GM21381 (cell line): ENCODE results near the gene ELOVL2.

Experiments
- ATAC-seq: cut with Tn5 transposase; IDR thresholded peaks from one replicate; pipeline ENCODE4 v1.9.1; 2021; ENCODE audit warnings: mild to moderate bottlenecking, moderate library complexity; ENCODE audit not compliant: unreplicated experiment

ELOVL2 gene

GRCh38 chr6:11062083-11062482 is 18.0 kb upstream of the ELOVL2 start:
- no peak for ATAC-seq

DNA sequence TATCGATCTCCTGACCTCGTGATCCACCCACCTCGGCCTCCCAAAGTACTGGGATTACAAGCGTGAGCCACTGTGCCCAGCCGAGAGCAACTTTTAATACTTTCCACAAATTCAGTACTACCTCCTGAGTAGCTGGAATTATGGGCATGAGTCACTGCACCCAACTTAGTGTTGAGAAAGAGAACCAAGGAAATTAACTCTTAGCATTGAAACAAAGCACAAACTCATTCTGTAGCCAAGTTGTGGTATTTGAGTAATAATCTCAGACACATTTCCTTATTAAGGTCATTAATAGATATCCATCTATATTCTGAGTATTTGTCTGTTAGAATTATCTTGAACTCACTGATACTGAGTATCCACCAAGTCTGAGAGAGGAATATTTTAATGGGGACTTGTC is 14.3 kb upstream of the ELOVL2 start:
- no peak for ATAC-seq

- ATAC-seq = no peak
Observed at GRCh38 chr6:11056871-11057270, 12.8 kb upstream of the ELOVL2 start.

GRCh38 chr6:11055127-11055627 is 11.1 kb upstream of the ELOVL2 start:
- ATAC-seq = no peak

- ATAC-seq = no peak
Observed at GRCh38 chr6:11054722-11055121, 10.6 kb upstream of the ELOVL2 start.

DNA sequence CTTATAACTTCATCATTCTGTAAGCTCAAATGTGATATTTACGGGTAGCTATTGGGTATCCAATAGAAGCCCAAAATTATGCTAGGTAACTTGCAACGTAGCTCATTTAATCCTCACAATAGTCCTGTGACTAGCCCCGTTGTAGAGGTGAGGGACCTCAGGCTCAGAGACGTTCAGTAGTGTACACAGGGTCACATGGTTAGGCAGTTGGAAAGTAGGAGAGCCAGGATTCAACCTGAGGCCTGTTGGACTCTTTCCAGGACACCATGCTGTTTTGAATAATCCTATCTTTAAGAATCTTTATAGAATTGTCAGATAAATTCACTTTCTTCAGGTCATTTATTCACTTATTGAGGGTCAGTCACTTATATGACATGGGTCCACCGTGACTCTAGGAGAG is 9.2 kb upstream of the ELOVL2 start:
- ATAC-seq = no peak

- ATAC-seq = no peak
Observed at GRCh38 chr6:11050731-11051130, 6.6 kb upstream of the ELOVL2 start.

DNA sequence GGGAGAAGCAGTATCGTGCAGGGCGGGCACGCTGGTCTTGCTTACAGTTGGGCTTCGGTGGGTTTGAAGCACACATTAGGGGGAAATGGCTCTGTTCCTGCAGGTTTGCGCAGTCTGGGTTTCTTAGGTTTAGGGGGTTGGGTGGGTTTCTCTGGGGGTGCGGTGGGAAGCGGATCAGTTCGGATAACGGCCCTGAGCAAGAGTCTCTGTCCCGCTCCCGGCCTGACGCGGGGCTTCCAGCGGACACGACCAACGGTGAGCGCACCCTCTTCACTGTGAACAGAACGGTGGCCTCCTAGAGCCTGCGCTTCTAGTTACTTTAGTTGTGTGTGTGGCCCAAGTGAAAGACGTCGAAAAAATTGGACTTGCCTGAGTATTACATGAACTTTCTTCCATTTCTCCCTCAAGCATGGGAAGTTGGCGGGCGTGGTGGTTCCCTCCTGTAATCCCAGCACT is 635 bp upstream of the ELOVL2 start:
- ATAC-seq = no peak

DNA sequence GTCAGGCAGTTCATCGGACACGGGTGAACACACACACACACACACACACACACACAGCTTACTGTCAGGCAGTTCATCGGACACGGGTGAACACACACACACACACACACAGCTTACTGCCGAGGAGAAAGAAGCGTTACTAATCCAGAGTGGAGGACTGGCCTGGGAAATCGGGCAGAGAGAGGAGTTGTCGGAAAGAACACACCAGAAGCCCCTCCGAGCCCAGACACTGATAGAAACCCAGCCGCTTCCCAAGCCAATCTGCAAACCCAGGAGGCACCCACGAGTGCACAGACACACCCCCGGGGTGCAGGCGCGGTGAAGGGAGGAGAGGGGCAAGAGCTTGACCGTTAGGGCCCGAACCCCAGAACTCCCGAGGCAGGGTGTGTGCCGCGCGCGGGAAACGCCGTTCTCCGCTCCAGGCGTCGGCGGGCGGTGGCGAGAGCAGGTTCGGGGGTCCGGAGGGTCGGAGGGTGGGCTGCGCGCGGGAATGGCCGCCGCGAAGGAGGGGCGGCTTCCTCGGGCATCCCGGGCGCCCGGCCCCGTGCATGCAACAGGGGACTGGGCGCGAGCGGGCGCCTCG is 636 bp downstream of the ELOVL2 start:
- no peak for ATAC-seq

GRCh38 chr6:11042750-11043377 is 1.2 kb downstream of the ELOVL2 start:
- ATAC-seq = no peak

- ATAC-seq = no peak
Observed at GRCh38 chr6:11042025-11042749, 1.9 kb downstream of the ELOVL2 start.

DNA sequence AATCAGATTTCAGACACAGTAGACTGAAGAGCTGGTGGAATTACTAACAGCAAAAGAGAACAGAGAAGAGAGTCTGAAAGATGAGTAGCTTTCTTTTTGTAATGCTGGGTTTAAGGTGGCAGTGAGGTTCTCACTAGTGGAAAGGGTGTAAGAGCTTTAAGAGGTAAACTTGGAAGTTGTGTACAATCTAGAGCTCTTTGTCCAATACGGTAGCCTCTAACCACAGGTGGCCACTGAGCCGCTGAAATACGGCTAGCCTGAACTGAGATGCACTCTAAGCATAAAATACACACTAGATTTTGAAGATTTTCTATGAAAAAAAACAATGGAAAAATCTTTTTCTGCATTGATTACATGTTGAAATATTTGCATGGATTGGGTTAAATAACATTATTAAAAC is 4.0 kb downstream of the ELOVL2 start:
- ATAC-seq = no peak

GRCh38 chr6:11039040-11039439 is 5.1 kb downstream of the ELOVL2 start:
- ATAC-seq = no peak

GRCh38 chr6:11036977-11037430 is 7.1 kb downstream of the ELOVL2 start:
- ATAC-seq = no peak

- ATAC-seq = no peak
Observed at GRCh38 chr6:11036351-11036740, 7.8 kb downstream of the ELOVL2 start.

GRCh38 chr6:11035616-11036350 is 8.3 kb downstream of the ELOVL2 start:
- ATAC-seq = no peak

DNA sequence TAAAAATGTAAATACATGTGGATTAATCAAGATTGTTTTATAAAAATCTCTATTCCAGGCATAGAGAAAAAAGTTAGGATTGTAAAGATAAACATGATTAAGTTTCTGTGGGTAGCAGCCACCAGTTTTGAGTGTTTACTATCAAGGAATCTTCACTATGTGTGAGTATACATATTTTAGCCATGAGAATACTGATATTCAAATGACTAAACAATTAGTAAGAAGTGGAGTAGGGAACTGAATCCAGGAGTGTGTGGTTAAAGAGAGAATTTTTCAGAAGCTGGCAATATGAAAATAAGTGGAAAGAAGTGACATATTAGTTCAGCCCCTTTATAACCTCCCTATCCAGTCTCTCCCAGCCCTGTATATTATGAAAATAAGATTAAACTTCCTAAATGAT is 10.3 kb downstream of the ELOVL2 start:
- no peak for ATAC-seq

DNA sequence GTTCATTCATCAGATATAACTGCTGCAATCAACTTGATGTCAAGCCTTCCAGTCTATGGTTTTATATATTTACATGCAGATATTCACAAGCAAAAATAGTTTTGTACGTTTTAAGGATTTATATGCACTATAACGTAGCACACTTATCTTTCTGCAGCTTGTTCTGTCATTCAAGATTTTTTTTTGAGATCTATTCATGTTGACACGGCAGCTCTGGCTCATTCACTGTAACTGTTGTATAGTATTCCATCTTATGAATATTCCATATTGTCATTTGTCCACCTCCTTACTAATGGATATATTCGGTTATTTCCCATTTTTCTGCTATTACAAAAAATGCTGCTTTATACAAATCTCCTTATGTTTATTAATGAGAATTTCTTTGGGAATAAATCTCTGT is 13.2 kb downstream of the ELOVL2 start:
- no peak for ATAC-seq

DNA sequence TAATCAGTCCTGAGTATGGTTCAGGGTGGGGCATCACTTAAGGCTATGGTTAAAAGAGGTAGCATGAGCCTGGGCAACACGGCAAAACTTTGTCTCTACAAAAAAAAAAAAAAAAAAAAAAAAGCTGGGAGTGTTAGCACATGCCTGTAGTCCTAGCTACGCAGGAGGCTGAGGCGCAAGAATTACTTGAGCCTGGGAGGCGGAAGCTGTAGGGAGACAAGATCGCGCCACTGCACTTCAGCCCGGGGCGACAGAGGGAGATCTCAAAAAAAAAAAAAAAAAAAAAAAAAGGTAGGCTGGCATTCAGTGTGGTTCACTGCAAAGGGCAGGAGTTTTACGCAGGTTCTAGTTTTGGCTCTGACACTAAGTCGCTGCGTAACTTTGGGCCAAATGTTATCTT is 15.1 kb downstream of the ELOVL2 start:
- no peak for ATAC-seq

- ATAC-seq = no peak
Observed at GRCh38 chr6:11027565-11028110, 16.5 kb downstream of the ELOVL2 start.
